KOPT-K1 (cell line): ENCODE measurements around the gene MYO5B.

Source experiments
- H3K27ac ChIP-seq: fragments of 200-600 bp; sonication (generic); 2 replicates; pipeline ENCODE4 v1.5.1; 2016; ENCODE audit warnings: antibody characterized with exemption, mild to moderate bottlenecking, low read depth, low read length; ENCODE audit not compliant: poor library complexity, severe bottlenecking
- H3K36me3 ChIP-seq: fragments of 200-600 bp; sonication (generic); 2 replicates; pipeline ENCODE4 v1.5.1; 2017; ENCODE audit warnings: antibody characterized with exemption, mild to moderate bottlenecking, low read length, moderate library complexity; ENCODE audit not compliant: insufficient read depth
- H3K9me3 ChIP-seq: fragments of 200-600 bp; sonication (generic); 2 replicates; pipeline ENCODE4 v1.5.1; 2017; ENCODE audit warnings: antibody characterized with exemption, low read length, mild to moderate bottlenecking; ENCODE audit not compliant: insufficient read depth, poor library complexity, severe bottlenecking

Gene MYO5B

DNA sequence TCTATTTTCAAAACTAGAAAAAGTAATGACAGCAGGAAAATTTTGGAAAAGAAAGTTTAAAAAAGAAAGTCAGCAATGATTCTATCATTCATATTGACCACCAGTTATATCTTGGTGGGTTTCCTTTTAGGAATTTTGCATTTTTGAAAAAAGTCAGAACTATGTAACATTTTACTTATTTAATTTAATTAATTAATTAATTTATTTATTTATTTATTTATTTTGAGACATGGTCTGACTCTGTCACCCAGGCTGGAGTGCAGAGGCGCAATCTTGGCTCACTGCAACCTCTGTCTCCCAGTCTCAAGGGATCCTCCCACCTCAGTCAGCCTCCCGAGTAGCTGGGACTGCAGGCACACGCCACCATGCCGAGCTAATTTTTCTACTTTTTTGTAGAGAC lies 231.7 kb downstream of the MYO5B start:
- Histone ChIP-seq H3K9me3 (no peaks in the 10 kb centered on the region), H3K27ac (no peak overlapping the region), H3K36me3 (no peaks in the 10 kb centered on the region)

DNA sequence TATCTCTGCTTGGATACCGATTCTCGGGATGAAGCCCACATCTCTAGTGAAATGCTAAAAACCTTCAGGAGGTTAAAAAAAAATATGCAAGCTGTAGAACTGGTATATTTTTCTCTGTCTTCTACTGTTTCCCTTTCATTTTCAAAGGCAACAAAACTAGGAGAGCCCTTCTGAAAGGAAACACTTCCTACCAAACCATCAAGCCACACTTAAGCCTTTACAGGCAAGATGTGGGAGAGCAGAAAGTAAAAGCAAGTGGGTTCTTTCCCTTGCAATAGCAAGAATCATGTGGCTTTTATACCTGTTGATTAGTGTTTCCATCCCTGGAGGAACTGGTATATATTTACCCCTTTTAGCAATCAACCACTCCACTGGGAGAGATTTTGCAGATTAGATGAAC lies 233.7 kb downstream of the MYO5B start:
- no peak overlapping the region for H3K27ac ChIP-seq
- no peaks in the 10 kb centered on the region for H3K36me3 ChIP-seq
- H3K9me3 ChIP-seq = no peaks in the 10 kb centered on the region

- Histone ChIP-seq H3K36me3 (no peaks in the 10 kb centered on the region), H3K27ac (no peak overlapping the region), H3K9me3 (no peaks in the 10 kb centered on the region)
Measured at GRCh38 chr18:49960376-49960775, 234.6 kb downstream of the MYO5B start.

- Histone ChIP-seq H3K36me3 (no peaks in the 10 kb centered on the region), H3K27ac (no peak overlapping the region), H3K9me3 (no peaks in the 10 kb centered on the region)
Measured at GRCh38 chr18:49959176-49959575, 235.8 kb downstream of the MYO5B start.

DNA sequence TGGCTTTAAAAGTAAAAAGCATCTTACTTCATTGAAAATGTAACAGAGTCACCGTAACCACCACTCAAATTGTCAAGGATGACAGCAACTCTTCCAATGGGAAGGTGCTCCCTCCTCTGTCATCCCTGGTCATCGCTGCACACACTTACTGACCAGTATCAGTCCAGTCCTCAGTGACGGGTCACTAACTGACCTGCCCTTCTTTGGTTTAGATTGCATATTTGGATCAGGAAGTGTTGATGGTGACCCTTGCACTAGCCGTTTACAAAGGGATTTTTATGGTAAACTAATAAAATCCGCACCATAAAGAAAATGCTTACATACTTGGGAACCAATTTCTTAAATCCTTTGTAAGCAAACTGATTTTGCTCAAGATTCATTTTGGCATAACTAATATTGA lies 239.7 kb downstream of the MYO5B start:
- Histone ChIP-seq H3K9me3 (no peaks in the 10 kb centered on the region), H3K36me3 (no peaks in the 10 kb centered on the region), H3K27ac (no peak overlapping the region)

DNA sequence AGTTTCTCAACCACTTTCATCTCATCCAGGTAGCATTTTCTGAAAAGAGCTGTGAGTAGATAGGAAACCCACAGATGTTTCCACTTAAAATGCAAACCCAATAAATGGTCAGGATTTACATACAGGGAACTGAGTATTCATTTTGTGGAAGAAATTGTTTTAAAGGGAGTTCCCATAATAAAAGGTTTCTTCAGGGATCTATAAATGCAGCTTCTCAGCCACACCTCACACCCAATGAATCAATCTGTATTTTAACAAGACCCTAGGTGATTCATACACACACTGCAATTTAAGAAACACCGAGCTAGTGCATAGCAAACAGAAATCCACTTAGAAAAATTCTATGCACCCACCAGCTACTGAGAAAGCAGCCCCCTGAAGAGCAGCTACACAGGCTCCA lies 241.6 kb downstream of the MYO5B start:
- Histone ChIP-seq H3K9me3 (no peaks in the 10 kb centered on the region), H3K36me3 (no peaks in the 10 kb centered on the region), H3K27ac (no peak overlapping the region)

GRCh38 chr18:49949951-49950395 lies 245.0 kb downstream of the MYO5B start:
- no peak overlapping the region for H3K27ac ChIP-seq
- no peaks in the 10 kb centered on the region for H3K9me3 ChIP-seq
- H3K36me3 ChIP-seq = no peaks in the 10 kb centered on the region

DNA sequence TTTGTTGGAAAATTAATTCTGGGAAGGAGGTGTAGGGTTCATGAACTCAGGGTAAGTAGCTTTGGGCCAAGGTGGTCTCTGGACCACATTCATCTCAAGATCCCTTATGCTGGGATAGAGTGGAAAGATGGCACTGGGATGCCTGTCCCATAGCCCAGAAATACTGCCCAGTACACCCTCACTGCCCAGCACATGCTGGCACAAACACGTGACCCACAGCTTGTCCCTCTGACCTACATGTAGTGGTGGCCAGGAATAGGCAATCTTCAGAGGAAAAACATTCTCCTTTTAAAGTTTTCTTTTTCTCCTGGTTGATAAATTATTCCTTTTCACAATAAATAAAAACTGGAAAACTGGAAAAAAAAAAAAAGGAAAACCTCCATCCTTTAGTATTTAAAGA lies 246.0 kb downstream of the MYO5B start:
- Histone ChIP-seq H3K27ac (no peak overlapping the region), H3K36me3 (no peaks in the 10 kb centered on the region), H3K9me3 (no peaks in the 10 kb centered on the region)

DNA sequence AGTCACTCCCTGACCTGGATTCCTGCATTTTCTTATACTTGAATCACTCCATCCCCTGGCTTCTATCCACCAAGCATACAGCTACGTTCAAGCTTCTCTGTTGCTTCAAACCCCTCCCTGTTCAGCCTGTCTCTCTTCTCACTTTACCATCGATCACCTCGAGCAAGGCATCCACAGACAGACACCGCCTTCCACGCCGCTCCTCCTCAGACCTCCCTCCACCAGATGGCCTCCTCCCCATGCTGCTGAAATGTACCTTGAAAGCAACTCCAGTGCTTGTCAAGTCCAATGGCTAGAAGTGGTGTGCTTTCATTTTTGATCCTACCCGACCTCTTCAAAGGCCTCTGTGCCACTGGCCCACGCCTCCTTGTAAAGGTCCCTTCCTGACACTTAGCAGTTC lies 250.3 kb downstream of the MYO5B start:
- Histone ChIP-seq H3K36me3 (no peaks in the 10 kb centered on the region), H3K27ac (no peak overlapping the region), H3K9me3 (no peaks in the 10 kb centered on the region)

GRCh38 chr18:49936821-49937220 lies 258.1 kb downstream of the MYO5B start:
- no peaks in the 10 kb centered on the region for H3K36me3 ChIP-seq
- no peaks in the 10 kb centered on the region for H3K9me3 ChIP-seq
- H3K27ac ChIP-seq = no peak overlapping the region

DNA sequence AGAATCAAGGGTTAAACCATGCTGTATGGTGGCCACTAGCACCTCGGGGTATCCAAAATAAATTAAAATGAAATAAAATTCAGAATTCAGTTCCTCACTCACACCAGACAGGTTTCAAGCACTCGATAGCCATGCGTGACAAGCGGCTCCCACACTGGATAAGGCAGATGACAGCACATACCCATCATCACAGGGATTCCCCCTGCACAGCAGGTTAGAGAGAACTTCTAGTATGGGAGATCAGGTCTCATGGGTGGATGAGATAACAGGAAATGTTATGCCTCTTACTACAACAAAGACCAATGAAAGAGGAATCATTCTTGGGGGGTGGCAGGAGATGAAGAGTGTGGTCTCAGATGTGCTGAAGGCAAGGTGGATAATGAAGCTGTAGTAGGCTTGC lies 259.7 kb downstream of the MYO5B start:
- Histone ChIP-seq H3K27ac (no peak overlapping the region), H3K36me3 (no peaks in the 10 kb centered on the region), H3K9me3 (no peaks in the 10 kb centered on the region)

GRCh38 chr18:49934457-49934856 lies 260.5 kb downstream of the MYO5B start:
- no peaks in the 10 kb centered on the region for H3K36me3 ChIP-seq
- H3K27ac ChIP-seq = no peak overlapping the region

GRCh38 chr18:49933530-49934128 lies 261.3 kb downstream of the MYO5B start:
- Histone ChIP-seq H3K9me3 (no peaks in the 10 kb centered on the region), H3K36me3 (no peaks in the 10 kb centered on the region), H3K27ac (no peak overlapping the region)

More at GRCh38 chr18:49934457-49934856, 260.5 kb downstream of the MYO5B start:
- H3K9me3 ChIP-seq = no peaks in the 10 kb centered on the region

GRCh38 chr18:49931760-49932159 lies 263.2 kb downstream of the MYO5B start:
- no peaks in the 10 kb centered on the region for H3K36me3 ChIP-seq
- no peak overlapping the region for H3K27ac ChIP-seq
- H3K9me3 ChIP-seq = no peaks in the 10 kb centered on the region

GRCh38 chr18:49931179-49931578 lies 263.8 kb downstream of the MYO5B start:
- no peaks in the 10 kb centered on the region for H3K9me3 ChIP-seq
- H3K27ac ChIP-seq = no peak overlapping the region
- no peaks in the 10 kb centered on the region for H3K36me3 ChIP-seq

DNA sequence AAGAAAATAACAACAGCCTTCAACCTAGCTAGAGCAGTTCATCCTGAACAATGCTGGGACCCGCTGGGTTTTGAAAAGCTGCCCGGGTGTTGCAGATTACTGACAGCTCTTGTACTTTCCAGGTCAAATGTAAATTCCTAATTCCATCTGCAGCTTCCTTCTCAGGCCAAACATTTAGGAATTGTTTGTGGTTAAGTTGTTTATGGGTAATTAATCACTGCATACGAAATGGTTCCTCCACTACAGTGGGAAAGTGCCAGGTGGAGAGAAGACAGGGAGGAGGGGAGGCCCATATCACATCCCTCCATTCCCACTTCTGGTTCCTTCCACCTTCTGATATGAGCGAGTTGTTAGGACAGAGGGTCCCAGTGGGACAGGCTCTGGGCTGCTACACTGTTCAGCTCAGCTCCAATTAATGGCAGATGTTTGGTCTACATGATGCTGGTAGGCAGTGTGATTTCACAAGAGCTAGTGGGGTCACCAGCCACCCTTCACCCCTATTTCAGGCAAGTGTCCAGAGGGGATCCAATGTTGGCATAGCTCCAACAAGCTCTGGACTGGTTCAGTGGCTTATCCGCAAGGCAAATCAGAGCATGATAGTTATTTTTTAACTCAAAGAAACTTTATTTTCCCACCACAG lies 268.7 kb downstream of the MYO5B start:
- Histone ChIP-seq H3K9me3 (no peaks in the 10 kb centered on the region), H3K27ac (no peak overlapping the region), H3K36me3 (no peaks in the 10 kb centered on the region)
